ENCODE results near the gene EIF1. TPM values are rescaled to one million over a fixed set of nuclear protein-coding genes. Genes with fewer than 3 reads are reported as not detected.
"Not testable (repeated sequence)": the region's sequence is repeated elsewhere in the genome, so short reads cannot be mapped to it uniquely, and the experiment has no call there.

Gene EIF1
- total RNA-seq, 2 donors from 2014 or later: 2,426 to 2,697 TPM

DNA sequence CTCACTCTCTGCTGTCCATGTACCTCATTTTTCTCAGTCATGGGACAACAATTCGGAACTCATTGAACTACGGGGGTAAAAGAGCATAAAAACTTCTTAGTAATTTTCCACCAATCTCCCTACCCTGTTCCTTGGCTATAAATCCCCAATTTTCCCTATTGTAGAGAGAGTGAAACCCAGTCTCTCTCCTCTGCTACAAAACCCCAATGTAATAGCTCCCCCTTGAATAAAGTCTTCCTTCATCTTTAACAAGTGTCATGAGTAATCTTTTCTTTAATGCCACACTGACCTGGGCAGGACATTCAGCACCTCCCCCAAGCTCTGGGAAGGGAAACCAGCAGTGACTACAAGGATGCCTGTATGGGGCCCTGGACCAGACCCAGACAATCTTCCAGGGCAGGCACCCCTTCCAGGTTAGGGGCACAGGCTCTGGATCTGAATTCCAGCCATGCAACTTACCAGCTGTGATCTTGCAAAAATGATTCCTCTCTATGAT lies 10.2 kb upstream of the EIF1 start:
- peak overlapping the region; percentile 99 for H3K27ac Mint-ChIP-seq
- H3K4me3 Mint-ChIP-seq: peak overlapping the region; percentile 90
- no peaks in the 10 kb centered on the region for H3K9me3 ChIP-seq (ENCODE audit: control insufficient read depth, low read length, poor library complexity, severe bottlenecking)
- H3K4me1 Mint-ChIP-seq: peaks cover 31% of the 10 kb centered on the region
- H3K36me3 Mint-ChIP-seq (ENCODE audit: low read depth): no peaks in the 10 kb centered on the region
- DNase-seq (no peak), ATAC-seq (peak; percentile 11)
- no peaks in the 10 kb centered on the region for H3K27me3 Mint-ChIP-seq

DNA sequence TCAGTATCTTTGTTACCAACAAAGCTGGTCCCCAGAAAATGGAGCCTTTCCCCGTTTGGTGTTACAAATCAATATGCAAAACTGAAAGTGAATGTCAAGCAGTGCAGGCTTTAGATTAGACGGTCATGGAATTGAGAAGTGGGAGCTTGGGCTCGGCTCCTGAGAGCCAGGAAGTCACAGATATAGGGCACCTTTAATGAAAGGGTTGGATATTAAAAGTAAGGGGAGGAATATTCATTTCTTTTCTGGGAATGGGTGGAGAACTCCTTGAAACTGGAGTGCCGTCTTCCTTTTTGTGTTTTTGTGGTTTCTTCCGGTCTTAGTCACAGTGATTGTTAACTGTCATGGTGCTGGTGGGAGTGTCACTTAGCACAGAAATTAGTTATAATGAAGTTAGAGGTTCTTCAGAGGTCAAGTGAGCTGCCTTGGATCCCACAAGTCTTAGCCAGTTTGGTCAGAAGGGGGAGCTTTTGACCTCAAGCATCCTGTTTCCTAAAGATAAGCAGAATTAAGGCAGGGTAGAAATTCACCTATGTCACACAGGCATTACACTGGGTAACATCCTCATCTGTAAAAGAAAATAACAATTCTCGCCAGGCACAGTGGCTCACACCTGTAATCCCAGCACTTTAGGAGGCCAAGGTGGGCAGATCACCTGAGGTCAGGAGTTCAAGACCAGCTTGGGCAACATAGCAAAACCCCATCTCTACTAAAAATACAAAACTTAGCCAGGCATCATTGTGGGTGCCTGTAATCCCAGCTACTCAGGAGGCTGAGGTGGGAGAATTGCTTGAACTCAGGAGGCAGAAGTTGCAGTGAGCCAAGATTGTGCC lies 9.6 kb upstream of the EIF1 start:
- peak in 2 of 3 donors; percentile 39 to 41 for DNase-seq
- H3K9me3 ChIP-seq (ENCODE audit: control insufficient read depth, low read length, poor library complexity, severe bottlenecking): no peaks in the 10 kb centered on the region
- Mint-ChIP-seq H3K27me3 (no peaks in the 10 kb centered on the region), H3K4me1 (peaks cover 31% of the 10 kb centered on the region), H3K27ac (peak overlapping the region; percentile 99), H3K4me3 (peak overlapping the region; percentile 90), H3K36me3 (ENCODE audit: low read depth) (no peaks in the 10 kb centered on the region)
- peak; percentile 91 for ATAC-seq

DNA sequence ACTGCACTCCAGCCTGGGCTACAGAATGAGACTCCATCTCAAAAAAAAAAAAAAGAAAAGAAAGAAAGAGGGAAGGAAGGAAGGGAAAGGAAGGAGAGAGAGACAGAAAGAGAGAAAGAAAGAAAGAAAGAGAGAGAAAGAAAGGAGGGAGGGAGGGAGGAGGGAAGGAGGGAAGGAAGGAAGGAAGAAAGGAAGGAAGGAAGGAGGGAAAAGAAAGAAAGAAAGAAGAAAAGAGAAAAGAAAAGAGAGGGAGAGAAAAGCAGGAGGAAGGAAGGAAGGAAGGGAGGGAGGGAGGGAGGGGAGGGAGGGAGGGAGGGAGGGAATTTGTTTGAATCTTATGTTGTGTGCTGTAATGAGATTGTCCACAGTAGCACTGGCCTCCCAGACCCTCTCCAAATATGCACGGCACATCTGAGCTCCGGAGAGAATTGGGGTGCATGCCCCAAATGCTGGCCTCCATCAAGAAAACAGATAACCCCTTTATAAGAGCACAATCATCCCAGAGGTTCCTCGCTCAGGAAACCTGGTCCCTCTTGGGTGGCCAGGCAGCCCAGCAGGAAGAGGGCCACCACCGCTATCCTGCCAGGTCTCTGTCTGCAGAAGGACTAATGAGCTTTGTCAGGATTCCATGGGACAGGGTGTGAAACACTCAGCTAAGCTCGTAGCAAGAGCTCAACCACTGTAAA lies 8.8 kb upstream of the EIF1 start:
- H3K27me3 Mint-ChIP-seq: no peaks in the 10 kb centered on the region
- ATAC-seq (no peak), DNase-seq (no peak)
- no peaks in the 10 kb centered on the region for H3K36me3 Mint-ChIP-seq (ENCODE audit: low read depth)
- H3K9me3 ChIP-seq (ENCODE audit: control insufficient read depth, low read length, poor library complexity, severe bottlenecking): no peaks in the 10 kb centered on the region
- peaks cover 31% of the 10 kb centered on the region for H3K4me1 Mint-ChIP-seq
- peak overlapping the region; percentile 90 for H3K4me3 Mint-ChIP-seq
- peak overlapping the region; percentile 99 for H3K27ac Mint-ChIP-seq

DNA sequence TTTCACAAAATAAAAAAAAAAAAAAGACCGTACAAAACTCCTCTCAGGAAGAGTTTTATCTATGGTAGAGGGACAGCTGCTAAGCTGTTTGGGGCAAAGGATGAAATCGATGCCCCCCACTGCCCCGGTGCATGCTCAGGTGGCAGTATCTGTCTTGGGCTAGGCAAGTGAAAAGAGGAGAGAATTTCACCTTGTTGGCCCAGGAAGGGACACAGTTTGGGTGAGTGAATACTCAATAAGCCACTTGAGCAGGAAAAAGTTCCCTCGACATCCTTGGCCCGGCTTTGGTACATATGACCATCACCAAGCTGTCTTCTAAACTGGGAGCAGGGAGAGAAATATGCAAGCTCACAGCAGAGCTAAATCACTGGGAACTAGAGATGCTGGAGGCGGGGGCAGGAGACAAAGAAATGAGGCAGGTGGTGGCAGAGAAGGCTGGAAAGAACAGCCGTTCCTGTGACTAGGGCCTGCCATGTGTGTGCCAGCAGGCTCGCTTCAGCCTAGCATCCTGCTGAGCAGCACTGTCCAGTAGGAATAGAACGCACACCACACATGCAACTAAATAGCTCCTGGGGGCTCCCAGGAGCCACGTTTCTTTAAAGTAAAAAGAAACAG lies 8.2 kb upstream of the EIF1 start:
- ATAC-seq (no peak), DNase-seq (no peak)
- Mint-ChIP-seq H3K4me3 (no peak overlapping the region), H3K36me3 (ENCODE audit: low read depth) (no peaks in the 10 kb centered on the region), H3K27ac (peak overlapping the region; percentile 99), H3K27me3 (no peaks in the 10 kb centered on the region), H3K4me1 (peaks cover 31% of the 10 kb centered on the region)
- no peaks in the 10 kb centered on the region for H3K9me3 ChIP-seq (ENCODE audit: control insufficient read depth, low read length, poor library complexity, severe bottlenecking)

DNA sequence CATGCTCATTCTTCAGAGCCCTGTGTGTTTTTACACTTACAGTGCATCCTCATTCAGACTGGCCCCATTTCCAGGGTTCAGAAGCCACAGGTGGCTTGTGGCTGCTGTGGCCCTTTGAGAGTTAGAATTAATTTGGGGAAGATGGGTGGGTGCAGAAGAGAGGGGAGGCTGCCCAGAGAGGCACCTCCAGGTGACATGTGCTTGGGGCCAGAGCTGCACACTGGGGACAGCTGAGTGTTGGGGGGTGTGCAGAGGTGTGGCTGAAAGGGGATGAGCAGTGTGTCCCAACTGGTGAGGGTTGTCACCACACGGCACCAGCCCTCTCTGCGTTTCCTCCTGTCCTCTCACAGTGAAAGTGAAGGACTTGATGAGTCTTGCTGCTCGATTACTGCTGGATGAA lies 6.9 kb upstream of the EIF1 start:
- Mint-ChIP-seq H3K36me3 (ENCODE audit: low read depth) (no peaks in the 10 kb centered on the region), H3K27me3 (no peaks in the 10 kb centered on the region), H3K4me3 (no peak overlapping the region), H3K4me1 (peaks cover 24% of the 10 kb centered on the region), H3K27ac (peak overlapping the region; percentile 32)
- no peak for DNase-seq
- no peak for ATAC-seq
- H3K9me3 ChIP-seq (ENCODE audit: control insufficient read depth, low read length, poor library complexity, severe bottlenecking): no peaks in the 10 kb centered on the region

DNA sequence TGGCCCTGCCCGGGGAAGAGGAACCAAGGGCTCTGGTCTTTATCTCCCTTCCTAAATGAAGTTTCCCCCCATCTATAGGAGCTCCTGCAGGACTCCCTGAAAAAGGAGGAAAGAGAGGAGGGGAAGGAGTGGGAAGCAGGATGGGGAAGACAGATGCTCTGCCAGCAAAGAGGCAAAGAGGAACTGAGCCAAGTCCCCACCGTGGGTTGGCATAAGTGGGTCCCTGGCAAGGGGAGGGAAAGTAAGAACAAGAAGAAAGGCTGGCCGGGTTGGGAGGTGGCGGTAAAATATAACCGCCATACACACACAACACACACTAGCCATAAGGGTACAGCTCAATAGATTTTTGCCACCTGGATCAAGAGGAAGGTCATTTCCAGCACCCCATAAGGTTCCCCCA lies 6.1 kb upstream of the EIF1 start:
- H3K4me1 Mint-ChIP-seq: peaks cover 21% of the 10 kb centered on the region
- H3K4me3 Mint-ChIP-seq: no peak overlapping the region
- H3K9me3 ChIP-seq (ENCODE audit: control insufficient read depth, low read length, poor library complexity, severe bottlenecking): no peaks in the 10 kb centered on the region
- H3K27me3 Mint-ChIP-seq: no peaks in the 10 kb centered on the region
- ATAC-seq (no peak), DNase-seq (no peak)
- H3K27ac Mint-ChIP-seq: peak overlapping the region; percentile 32
- no peaks in the 10 kb centered on the region for H3K36me3 Mint-ChIP-seq (ENCODE audit: low read depth)

DNA sequence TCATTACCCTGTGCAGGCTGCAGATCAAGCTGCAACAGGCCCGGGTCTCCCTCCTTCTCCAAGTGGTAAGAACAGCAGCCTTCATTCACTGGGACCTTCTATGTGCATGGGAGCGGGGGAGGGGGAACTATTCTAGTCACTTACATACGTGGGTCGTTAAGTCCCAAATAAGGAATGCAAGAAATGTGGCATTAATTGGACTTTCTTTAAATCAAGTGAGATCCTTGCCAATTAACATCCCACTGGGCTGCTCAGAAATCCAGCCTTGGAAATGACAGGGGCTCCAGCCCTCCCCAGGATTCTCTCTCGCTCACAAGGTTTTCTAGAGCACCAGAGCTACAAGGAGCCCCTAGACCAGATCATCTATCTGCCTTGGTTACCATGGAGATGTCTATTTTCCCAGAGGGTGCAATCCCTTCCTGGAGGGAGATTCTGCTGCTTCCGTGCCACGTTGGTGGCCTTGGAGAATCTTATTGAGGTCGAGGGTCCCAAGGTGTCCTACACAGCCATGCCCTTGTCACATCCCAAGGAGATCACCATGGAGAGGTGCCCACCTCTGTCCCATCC lies 5.2 kb upstream of the EIF1 start:
- DNase-seq: no peak
- ATAC-seq: no peak
- H3K27me3 Mint-ChIP-seq: no peaks in the 10 kb centered on the region
- H3K27ac Mint-ChIP-seq: peak overlapping the region; percentile 19
- H3K9me3 ChIP-seq (ENCODE audit: control insufficient read depth, low read length, poor library complexity, severe bottlenecking): no peaks in the 10 kb centered on the region
- no peak overlapping the region for H3K4me3 Mint-ChIP-seq
- H3K4me1 Mint-ChIP-seq: peaks cover 19% of the 10 kb centered on the region
- no peaks in the 10 kb centered on the region for H3K36me3 Mint-ChIP-seq (ENCODE audit: low read depth)

DNA sequence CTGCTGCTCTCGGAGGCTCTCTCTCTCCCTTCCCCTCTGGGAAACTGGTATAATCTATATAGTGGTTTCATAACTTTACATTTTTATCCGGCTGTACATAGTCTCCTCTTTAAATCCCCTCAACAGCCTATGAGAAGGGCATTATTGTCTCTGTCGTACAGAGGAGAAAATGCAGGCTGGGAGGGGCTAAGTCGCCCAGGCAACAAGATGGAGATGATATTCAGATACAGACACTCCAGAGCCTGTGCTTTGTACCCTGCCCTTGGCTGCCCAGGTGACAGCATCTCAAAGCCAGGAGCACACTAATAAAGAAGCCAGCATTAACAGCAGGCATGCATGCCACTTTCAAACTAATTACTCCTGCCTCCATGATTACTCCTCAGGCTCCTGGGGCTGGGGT lies 4.7 kb upstream of the EIF1 start:
- no peaks in the 10 kb centered on the region for H3K9me3 ChIP-seq (ENCODE audit: control insufficient read depth, low read length, poor library complexity, severe bottlenecking)
- Mint-ChIP-seq H3K4me3 (no peak overlapping the region), H3K4me1 (peaks cover 18% of the 10 kb centered on the region), H3K27ac (no peak overlapping the region), H3K27me3 (peaks cover 3% of the 10 kb centered on the region), H3K36me3 (ENCODE audit: low read depth) (no peaks in the 10 kb centered on the region)
- DNase-seq: no peak
- no peak for ATAC-seq

DNA sequence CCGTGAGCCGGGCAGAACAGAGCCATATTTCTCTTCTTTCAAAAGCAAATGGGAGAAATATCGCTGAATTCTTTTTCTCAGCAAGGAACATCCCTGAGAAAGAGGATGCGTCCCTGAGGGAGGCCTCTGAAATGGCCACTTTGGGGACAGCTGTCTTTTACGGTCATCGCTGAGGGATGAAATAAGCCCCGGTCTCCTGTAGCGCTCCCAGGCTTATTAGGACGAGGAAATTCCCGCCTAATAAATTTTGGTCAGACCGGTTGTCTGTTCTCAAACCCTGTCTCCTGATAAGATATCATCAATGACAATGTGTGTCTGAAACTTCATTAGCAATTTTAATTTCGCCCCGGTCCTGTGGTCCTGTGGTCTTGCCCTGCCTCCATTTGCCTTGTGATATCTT lies 2.9 kb upstream of the EIF1 start:
- not testable (repeated sequence) for H3K36me3 Mint-ChIP-seq (ENCODE audit: low read depth); H3K27ac Mint-ChIP-seq; DNase-seq; ATAC-seq; H3K4me3 Mint-ChIP-seq; H3K9me3 ChIP-seq (ENCODE audit: control insufficient read depth, low read length, poor library complexity, severe bottlenecking); H3K27me3 Mint-ChIP-seq
- H3K4me1 Mint-ChIP-seq: peaks cover 17% of the 10 kb centered on the region

DNA sequence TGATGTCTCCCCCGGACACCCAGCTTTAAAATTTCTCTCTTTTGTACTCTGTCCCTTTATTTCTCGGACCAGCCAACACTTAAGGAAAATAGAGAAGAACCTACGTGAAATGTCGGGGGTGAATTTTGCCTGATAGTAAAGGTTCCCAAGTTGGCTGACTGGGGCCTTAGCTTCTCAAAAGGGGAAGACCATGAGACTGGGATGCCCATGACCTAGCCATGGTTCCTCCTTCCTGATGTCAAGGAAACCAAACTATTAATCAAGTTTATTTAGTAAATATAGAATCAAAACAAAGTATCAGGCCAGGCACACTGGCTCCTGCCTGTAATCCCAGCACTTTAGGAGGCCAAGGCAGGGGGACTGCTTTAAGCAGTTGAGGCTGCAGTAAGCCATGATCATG lies 2.4 kb upstream of the EIF1 start:
- H3K27ac Mint-ChIP-seq: no peak overlapping the region
- peaks cover 17% of the 10 kb centered on the region for H3K4me1 Mint-ChIP-seq
- DNase-seq (no peak), ATAC-seq (no peak)
- H3K36me3 Mint-ChIP-seq (ENCODE audit: low read depth): peaks cover 4% of the 10 kb centered on the region
- no peaks in the 10 kb centered on the region for H3K9me3 ChIP-seq (ENCODE audit: control insufficient read depth, low read length, poor library complexity, severe bottlenecking)
- peaks cover 4% of the 10 kb centered on the region for H3K27me3 Mint-ChIP-seq
- H3K4me3 Mint-ChIP-seq: no peak overlapping the region

DNA sequence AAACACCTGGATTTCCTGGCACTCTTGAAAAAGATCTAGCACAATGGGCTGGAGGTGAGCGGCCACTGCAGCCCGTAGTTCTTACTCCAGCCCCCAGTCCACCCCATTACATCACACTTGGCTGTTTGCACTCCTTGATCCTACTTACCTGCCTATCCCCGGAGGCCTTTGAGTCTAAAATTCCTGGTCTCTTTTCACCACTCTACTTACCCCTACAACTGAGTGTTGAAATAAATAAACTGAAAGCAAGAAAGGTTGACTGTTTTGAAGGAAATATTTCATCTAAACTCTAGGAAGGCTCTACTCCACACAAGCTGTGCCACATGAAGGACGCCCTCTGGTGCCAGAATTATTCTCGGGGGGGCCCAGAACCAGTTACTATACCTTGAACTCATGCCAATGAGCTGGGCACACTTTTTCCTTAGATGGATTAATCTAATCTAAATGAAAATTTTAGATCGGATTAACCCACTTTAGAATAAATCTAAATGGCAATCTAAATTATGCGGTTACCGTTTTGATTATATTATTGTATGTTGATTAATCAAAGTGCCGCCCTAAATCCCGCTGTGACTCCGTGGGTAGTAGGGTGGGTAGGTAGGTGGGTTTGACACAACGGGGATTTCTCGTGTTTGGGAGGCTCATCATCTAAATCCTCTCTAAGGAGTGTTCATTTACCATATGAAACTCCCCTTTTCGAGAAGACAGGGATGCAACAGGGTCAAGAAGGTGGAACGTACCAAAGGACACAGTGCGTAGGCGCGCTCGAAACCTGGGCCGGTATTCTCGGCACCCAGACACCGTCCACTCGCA lies 651 bp upstream of the EIF1 start:
- H3K4me3 Mint-ChIP-seq: peak overlapping the region; percentile 95
- H3K27ac Mint-ChIP-seq: peak overlapping the region; percentile 100
- DNase-seq (peak in 2 of 3 donors; percentile 37 to 57), ATAC-seq (peak; percentile 17)
- H3K4me1 Mint-ChIP-seq: peaks cover 32% of the 10 kb centered on the region
- peaks cover 10% of the 10 kb centered on the region for H3K36me3 Mint-ChIP-seq (ENCODE audit: low read depth)
- H3K9me3 ChIP-seq (ENCODE audit: control insufficient read depth, low read length, poor library complexity, severe bottlenecking): no peaks in the 10 kb centered on the region
- H3K27me3 Mint-ChIP-seq: peaks cover 4% of the 10 kb centered on the region

DNA sequence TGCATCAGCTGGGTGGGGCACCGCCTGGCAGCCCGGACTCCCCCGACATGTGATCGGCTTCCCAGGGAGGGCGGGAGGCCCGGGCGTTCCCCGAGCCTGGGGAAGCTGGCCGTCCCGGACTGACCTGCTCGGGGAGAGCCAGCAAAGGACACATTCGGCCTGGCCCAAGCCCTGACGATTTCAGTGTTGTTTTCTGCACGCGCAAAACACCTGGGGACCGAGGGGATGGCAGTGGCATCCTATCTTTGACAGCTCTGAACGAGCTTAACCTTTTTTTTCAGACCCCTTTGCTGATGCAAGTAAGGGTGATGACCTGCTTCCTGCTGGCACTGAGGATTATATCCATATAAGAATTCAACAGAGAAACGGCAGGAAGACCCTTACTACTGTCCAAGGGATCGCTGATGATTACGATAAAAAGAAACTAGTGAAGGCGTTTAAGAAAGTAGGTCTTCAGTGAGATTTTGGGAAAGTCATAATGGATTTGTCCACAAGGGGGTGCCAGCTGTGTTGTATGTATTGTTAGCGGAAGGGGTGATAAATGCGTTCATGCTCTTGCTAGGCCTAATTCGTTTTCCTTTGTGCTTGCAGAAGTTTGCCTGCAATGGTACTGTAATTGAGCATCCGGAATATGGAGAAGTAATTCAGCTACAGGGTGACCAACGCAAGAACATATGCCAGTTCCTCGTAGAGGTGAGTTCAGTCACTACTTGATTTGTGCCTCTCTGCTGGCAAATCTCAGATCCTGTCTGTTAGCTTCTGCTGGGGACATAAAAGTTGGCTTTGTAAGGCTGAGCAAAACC lies 1.0 kb downstream of the EIF1 start:
- H3K4me1 Mint-ChIP-seq: peaks cover 34% of the 10 kb centered on the region
- peak overlapping the region; percentile 95 for H3K4me3 Mint-ChIP-seq
- H3K27ac Mint-ChIP-seq: peak overlapping the region; percentile 100
- peak in 1 of 3 donors; percentile 51 for DNase-seq
- peaks cover 10% of the 10 kb centered on the region for H3K36me3 Mint-ChIP-seq (ENCODE audit: low read depth)
- H3K9me3 ChIP-seq (ENCODE audit: control insufficient read depth, low read length, poor library complexity, severe bottlenecking): no peaks in the 10 kb centered on the region
- ATAC-seq: no peak
- peaks cover 4% of the 10 kb centered on the region for H3K27me3 Mint-ChIP-seq
